Lung (tissue), 12 donors: ENCODE data around the gene FTH1. TPM values are rescaled to one million over a fixed set of nuclear protein-coding genes. Genes with fewer than 3 reads are reported as not detected.

ENCODE experiments used
- ATAC-seq: fragments of 200-7000 bp; cut with Tn5 transposase; one replicate; pipeline ENCODE4 v1.9.1; 2020; ENCODE audit warnings: moderate number of reproducible peaks; ENCODE audit not compliant: insufficient read depth, low FRiP score
- DNase-seq, 3 donors: peaks; one replicate each; pipeline ENCODE4 v3.0.0-alpha.2; 2013 to 2017
- H3K27ac ChIP-seq, 2 donors: one replicate each; pipeline ENCODE4 v1.5.1; 2013; ENCODE audit warnings: mild to moderate bottlenecking in 2 of 2, moderate library complexity in 2 of 2, control low read depth in 1 of 2, inconsistent platforms in 1 of 2, low read depth in 1 of 2, low read length in 1 of 2
- H3K27me3 ChIP-seq, 3 donors: one replicate each; pipeline ENCODE4 v1.5.1; 2013; ENCODE audit warnings: low read length in 2 of 3; ENCODE audit not compliant: control insufficient read depth in 3 of 3, insufficient read depth in 3 of 3
- H3K36me3 ChIP-seq, 4 donors: one replicate each; pipeline ENCODE4 v1.5.1; 2013; ENCODE audit warnings: low read length in 4 of 4, mild to moderate bottlenecking in 1 of 4, moderate library complexity in 1 of 4; ENCODE audit not compliant: control insufficient read depth in 4 of 4, insufficient read depth in 4 of 4
- H3K4me1 ChIP-seq, 5 donors: one replicate each; pipeline ENCODE4 v1.5.1; 2013; ENCODE audit warnings: low read length in 5 of 5, mild to moderate bottlenecking in 2 of 5, moderate library complexity in 1 of 5; ENCODE audit not compliant: control insufficient read depth in 5 of 5, insufficient read depth in 5 of 5
- H3K4me3 ChIP-seq: one replicate; pipeline ENCODE4 v1.5.1; 2013; ENCODE audit warnings: mild to moderate bottlenecking, control low read depth, moderate library complexity
- H3K9ac ChIP-seq, 2 donors: one replicate each; pipeline ENCODE4 v1.5.1; 2013; ENCODE audit warnings: low read length in 2 of 2, control low read depth in 1 of 2; ENCODE audit not compliant: insufficient read depth in 1 of 2
- H3K9me3 ChIP-seq, 4 donors: one replicate each; pipeline ENCODE4 v1.5.1; 2013; ENCODE audit warnings: low read length in 3 of 4, mild to moderate bottlenecking in 1 of 4, moderate library complexity in 1 of 4; ENCODE audit not compliant: control insufficient read depth in 4 of 4, insufficient read depth in 3 of 4
- WGBS, 2 donors: extraction: QIAGEN DNeasy Blood & Tissue Kit; methylation state at CpG; one replicate each; pipeline ENCODE4 v1.1.7; 2013; 5-methylcytosine and 5-hydroxymethylcytosine counted together
- polyA plus RNA-seq, 2 donors: library from polyadenylated mRNA; stranded (reverse); fragments of 200-250 nt; gene quantifications; one replicate each; pipeline ENCODE4 v1.2.1, GENCODE V29; 2013
- total RNA-seq, 2 donors: library from RNA; depleted of rRNA in 1 of 2; stranded (reverse); fragments of >200 nt in 1 of 2; gene quantifications; one replicate each; pipeline ENCODE4 v1.2.1, GENCODE V29; 2014 to 2021
- TF ChIP-seq, protein P1 (sequence below): IDR thresholded peaks from 2 replicates; pipeline ENCODE4 v1.5.1; 2012; ENCODE audit warnings: mild to moderate bottlenecking; ENCODE audit errors: control extremely low read depth, extremely low read depth
- donor health status: control.
- donor health status: control.
- donor health status: Bipolar disorder and iron deficiency.
- donor health status: healthy.
- donor health status: DM: yes; HTN: yes; CAD: no.

FTH1 gene
- total and polyA plus RNA-seq, 4 donors = 1,737 to 24,273 (median 5,185) TPM

GRCh38 chr11:61925736-61926135 lies 41.7 kb downstream of the FTH1 start:
- H3K36me3 ChIP-seq = no peaks in the 10 kb centered on the region
- 92 to 98% methylated on average over 2 of the region's 2 CpGs for WGBS, 2 donors
- ATAC-seq = no peak
- TF ChIP-seq, protein P1, sequence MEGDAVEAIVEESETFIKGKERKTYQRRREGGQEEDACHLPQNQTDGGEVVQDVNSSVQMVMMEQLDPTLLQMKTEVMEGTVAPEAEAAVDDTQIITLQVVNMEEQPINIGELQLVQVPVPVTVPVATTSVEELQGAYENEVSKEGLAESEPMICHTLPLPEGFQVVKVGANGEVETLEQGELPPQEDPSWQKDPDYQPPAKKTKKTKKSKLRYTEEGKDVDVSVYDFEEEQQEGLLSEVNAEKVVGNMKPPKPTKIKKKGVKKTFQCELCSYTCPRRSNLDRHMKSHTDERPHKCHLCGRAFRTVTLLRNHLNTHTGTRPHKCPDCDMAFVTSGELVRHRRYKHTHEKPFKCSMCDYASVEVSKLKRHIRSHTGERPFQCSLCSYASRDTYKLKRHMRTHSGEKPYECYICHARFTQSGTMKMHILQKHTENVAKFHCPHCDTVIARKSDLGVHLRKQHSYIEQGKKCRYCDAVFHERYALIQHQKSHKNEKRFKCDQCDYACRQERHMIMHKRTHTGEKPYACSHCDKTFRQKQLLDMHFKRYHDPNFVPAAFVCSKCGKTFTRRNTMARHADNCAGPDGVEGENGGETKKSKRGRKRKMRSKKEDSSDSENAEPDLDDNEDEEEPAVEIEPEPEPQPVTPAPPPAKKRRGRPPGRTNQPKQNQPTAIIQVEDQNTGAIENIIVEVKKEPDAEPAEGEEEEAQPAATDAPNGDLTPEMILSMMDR = no peak
- no peak overlapping the region for H3K4me3 ChIP-seq
- H3K27ac ChIP-seq = no peak overlapping the region
- no peaks in the 10 kb centered on the region for H3K9me3 ChIP-seq
- no peak overlapping the region for H3K9ac ChIP-seq
- H3K4me1 ChIP-seq = peaks cover 0 to 19% (median 14%) of the 10 kb centered on the region in 5 donors
- no peaks in the 10 kb centered on the region for H3K27me3 ChIP-seq
- DNase-seq = no peak

- DNase-seq = no peak
- Histone ChIP-seq H3K9me3 (no peaks in the 10 kb centered on the region), H3K4me1 (peaks cover 2 to 22% (median 14%) of the 10 kb centered on the region in 5 donors), H3K36me3 (no peaks in the 10 kb centered on the region), H3K27ac (peak overlapping the region; percentile 55 to 62), H3K27me3 (peaks cover 0 to 4% (median 0%) of the 10 kb centered on the region in 3 donors), H3K9ac (peak overlapping the region; percentile 3 to 50), H3K4me3 (no peak overlapping the region)
- no peak for ATAC-seq
- WGBS, 2 donors = 70 to 83% methylated on average over 6 of the region's 6 CpGs
- TF ChIP-seq, protein P1 = no peak
Observed at GRCh38 chr11:61924064-61924455, 43.4 kb downstream of the FTH1 start.

GRCh38 chr11:61923166-61924063 lies 44.0 kb downstream of the FTH1 start:
- Histone ChIP-seq H3K27ac (peak overlapping the region; percentile 55 to 62), H3K4me1 (peaks cover 3 to 27% (median 14%) of the 10 kb centered on the region in 5 donors), H3K4me3 (no peak overlapping the region), H3K9ac (peak overlapping the region; percentile 3 to 50), H3K9me3 (no peaks in the 10 kb centered on the region), H3K27me3 (peaks cover 0 to 7% (median 0%) of the 10 kb centered on the region in 3 donors), H3K36me3 (no peaks in the 10 kb centered on the region)
- TF ChIP-seq, protein P1 = no peak
- DNase-seq = peak; percentile 82 to 93 (median 84)
- ATAC-seq = no peak
- WGBS, 2 donors = 65 to 72% methylated on average over 18 of the region's 18 CpGs
